Measurements from ENCODE around the gene MAGEA4.

Gene MAGEA4

DNA sequence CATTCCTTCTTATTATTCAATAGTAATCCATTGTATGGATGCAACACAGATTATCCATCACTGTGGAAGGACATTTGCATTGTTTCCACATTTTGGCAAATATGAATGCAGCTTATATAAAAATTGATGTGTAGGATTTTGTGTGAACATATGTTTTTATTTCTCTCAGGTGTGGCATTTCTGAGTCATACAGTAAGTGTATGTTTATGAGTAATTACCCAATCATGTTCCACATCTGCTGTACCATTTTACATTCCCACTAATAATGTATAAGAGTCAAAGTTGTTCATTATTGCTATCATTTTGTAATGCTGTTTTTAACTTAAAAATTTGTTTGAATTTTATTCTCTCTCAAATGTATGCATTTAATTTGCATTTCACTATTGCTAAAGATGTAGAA, 25.5 kb downstream of the MAGEA4 start:
- no peak for TF ChIP-seq POLR2AphosphoS5 (IDR thresholded peaks at IDR 0.05; ENCODE audit: low read depth, low read length)
- TF ChIP-seq SIN3A (IDR thresholded peaks at IDR 0.05; ENCODE audit: borderline replicate concordance, insufficient read depth, low read length), result no peak
- TF ChIP-seq TAF1 (IDR thresholded peaks at IDR 0.05; ENCODE audit: borderline replicate concordance, insufficient read depth, low read length), result no peak
- TF ChIP-seq FOXP2 (optimal IDR thresholded peaks at IDR 0.05; ENCODE audit: borderline replicate concordance, extremely low read depth, extremely low read length, insufficient read depth), result no peak
- TF ChIP-seq, protein P1, sequence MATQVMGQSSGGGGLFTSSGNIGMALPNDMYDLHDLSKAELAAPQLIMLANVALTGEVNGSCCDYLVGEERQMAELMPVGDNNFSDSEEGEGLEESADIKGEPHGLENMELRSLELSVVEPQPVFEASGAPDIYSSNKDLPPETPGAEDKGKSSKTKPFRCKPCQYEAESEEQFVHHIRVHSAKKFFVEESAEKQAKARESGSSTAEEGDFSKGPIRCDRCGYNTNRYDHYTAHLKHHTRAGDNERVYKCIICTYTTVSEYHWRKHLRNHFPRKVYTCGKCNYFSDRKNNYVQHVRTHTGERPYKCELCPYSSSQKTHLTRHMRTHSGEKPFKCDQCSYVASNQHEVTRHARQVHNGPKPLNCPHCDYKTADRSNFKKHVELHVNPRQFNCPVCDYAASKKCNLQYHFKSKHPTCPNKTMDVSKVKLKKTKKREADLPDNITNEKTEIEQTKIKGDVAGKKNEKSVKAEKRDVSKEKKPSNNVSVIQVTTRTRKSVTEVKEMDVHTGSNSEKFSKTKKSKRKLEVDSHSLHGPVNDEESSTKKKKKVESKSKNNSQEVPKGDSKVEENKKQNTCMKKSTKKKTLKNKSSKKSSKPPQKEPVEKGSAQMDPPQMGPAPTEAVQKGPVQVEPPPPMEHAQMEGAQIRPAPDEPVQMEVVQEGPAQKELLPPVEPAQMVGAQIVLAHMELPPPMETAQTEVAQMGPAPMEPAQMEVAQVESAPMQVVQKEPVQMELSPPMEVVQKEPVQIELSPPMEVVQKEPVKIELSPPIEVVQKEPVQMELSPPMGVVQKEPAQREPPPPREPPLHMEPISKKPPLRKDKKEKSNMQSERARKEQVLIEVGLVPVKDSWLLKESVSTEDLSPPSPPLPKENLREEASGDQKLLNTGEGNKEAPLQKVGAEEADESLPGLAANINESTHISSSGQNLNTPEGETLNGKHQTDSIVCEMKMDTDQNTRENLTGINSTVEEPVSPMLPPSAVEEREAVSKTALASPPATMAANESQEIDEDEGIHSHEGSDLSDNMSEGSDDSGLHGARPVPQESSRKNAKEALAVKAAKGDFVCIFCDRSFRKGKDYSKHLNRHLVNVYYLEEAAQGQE (IDR thresholded peaks at IDR 0.05; ENCODE audit: insufficient read depth in 1 of 2, low read depth in 2 of 2, low read length in 2 of 2), result no peak

DNA sequence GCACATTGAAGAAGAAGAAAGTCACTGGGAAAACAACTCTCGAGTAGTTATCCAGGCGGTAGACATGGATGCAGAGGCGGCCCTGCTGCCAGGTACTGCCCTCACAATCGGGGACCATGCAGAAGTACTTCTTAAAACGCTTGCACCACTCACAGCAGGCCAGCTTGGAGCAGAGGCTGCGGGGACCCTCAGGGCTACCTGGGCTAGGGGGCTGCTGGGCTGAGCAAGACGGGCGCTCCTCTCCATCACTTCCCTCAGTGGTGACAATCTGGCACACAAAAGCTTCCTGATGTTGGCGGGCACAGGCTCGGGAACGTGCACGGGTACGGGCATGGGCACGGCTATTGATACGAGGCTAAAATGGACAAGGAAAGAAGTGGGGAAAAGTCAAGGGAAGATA, 42.0 kb downstream of the MAGEA4 start:
- TF ChIP-seq FOXP2 (optimal IDR thresholded peaks at IDR 0.05; ENCODE audit: borderline replicate concordance, extremely low read depth, extremely low read length, insufficient read depth), result no peak
- no peak for TF ChIP-seq TAF1 (IDR thresholded peaks at IDR 0.05; ENCODE audit: borderline replicate concordance, insufficient read depth, low read length)
- no peak for TF ChIP-seq SIN3A (IDR thresholded peaks at IDR 0.05; ENCODE audit: borderline replicate concordance, insufficient read depth, low read length)
- TF ChIP-seq, protein P1 (IDR thresholded peaks at IDR 0.05; ENCODE audit: insufficient read depth in 1 of 2, low read depth in 2 of 2, low read length in 2 of 2), result no peak
- TF ChIP-seq POLR2AphosphoS5 (IDR thresholded peaks at IDR 0.05; ENCODE audit: low read depth, low read length), result no peak

DNA sequence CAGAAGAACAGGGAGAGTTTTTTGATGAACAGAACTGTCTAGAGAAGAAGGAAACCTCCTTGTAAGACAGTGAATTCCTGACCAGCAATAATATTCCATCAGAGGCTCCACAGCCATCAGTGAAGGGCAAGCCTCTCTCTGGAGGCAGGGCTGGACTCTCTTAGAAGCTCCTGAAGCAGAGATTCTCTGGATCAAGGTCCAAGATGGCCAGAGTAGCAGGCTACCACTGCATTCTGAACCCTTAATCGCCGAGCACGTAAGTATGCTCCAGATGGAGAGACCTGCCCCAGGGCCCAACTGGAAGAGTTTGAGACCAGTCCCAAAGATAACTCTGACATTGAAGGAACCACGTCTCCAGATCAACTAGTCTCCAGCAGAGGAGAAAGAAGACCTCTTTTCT, 45.4 kb downstream of the MAGEA4 start:
- TF ChIP-seq, protein P1 (IDR thresholded peaks at IDR 0.05; ENCODE audit: insufficient read depth in 1 of 2, low read depth in 2 of 2, low read length in 2 of 2), result no peak
- TF ChIP-seq POLR2AphosphoS5 (IDR thresholded peaks at IDR 0.05; ENCODE audit: low read depth, low read length) (no peak), SIN3A (IDR thresholded peaks at IDR 0.05; ENCODE audit: borderline replicate concordance, insufficient read depth, low read length) (no peak), TAF1 (IDR thresholded peaks at IDR 0.05; ENCODE audit: borderline replicate concordance, insufficient read depth, low read length) (no peak), FOXP2 (optimal IDR thresholded peaks at IDR 0.05; ENCODE audit: borderline replicate concordance, extremely low read depth, extremely low read length, insufficient read depth) (no peak)

DNA sequence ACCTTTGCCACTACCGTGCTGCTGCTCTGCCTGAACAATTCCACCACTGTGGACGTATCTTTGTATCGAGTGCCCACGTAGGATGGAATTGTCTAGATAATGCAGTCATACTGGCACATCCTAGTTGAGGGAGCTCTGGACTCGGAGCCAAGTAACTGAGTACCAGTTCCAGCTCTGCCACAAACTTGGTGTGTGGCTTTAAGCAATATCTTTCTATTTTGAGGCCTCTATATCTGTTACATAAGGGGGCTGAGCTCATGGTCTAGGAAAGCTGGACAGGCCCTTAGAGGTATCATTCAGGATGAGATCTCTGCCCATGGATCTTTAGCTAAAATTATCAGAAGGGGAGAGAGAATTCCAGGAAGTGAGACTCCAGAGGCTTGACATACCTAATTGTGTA, 49.3 kb downstream of the MAGEA4 start:
- TF ChIP-seq FOXP2 (optimal IDR thresholded peaks at IDR 0.05; ENCODE audit: borderline replicate concordance, extremely low read depth, extremely low read length, insufficient read depth) (no peak), SIN3A (IDR thresholded peaks at IDR 0.05; ENCODE audit: borderline replicate concordance, insufficient read depth, low read length) (no peak), TAF1 (IDR thresholded peaks at IDR 0.05; ENCODE audit: borderline replicate concordance, insufficient read depth, low read length) (no peak), POLR2AphosphoS5 (IDR thresholded peaks at IDR 0.05; ENCODE audit: low read depth, low read length) (no peak)
- TF ChIP-seq, protein P1 (IDR thresholded peaks at IDR 0.05; ENCODE audit: insufficient read depth in 1 of 2, low read depth in 2 of 2, low read length in 2 of 2), result no peak

DNA sequence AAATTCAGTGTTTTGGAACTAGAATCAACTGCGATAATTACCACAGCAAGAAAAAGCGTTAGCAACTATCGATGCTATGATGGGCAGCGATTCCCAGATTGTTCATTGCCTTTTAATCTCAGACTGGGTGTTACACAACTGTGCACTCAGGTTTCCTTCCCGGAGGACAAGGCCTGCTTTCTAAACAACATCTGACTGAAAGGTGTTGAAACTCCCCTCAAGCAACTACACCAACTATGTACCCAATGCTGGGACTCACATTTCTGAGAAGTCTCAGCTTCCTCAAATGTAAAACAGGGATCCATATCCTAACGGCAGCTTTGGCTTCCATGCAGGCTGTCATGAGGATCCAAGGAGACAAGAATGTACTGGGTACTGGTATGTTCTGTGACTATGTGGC, 53.5 kb downstream of the MAGEA4 start:
- TF ChIP-seq SIN3A (IDR thresholded peaks at IDR 0.05; ENCODE audit: borderline replicate concordance, insufficient read depth, low read length) (no peak), FOXP2 (optimal IDR thresholded peaks at IDR 0.05; ENCODE audit: borderline replicate concordance, extremely low read depth, extremely low read length, insufficient read depth) (no peak), POLR2AphosphoS5 (IDR thresholded peaks at IDR 0.05; ENCODE audit: low read depth, low read length) (no peak), TAF1 (IDR thresholded peaks at IDR 0.05; ENCODE audit: borderline replicate concordance, insufficient read depth, low read length) (no peak)

All from PFSK-1 (cell line).